GM10266 (cell line): ENCODE measurements around the gene FAM114A2.

Source experiments
- DNase-seq: peaks from one replicate; pipeline ENCODE4 v3.0.0; 2012; ENCODE audit errors: extremely low spot score
- CTCF ChIP-seq: IDR thresholded peaks from 2 replicates; pipeline ENCODE4 v1.5.1; 2012; ENCODE audit warnings: mild to moderate bottlenecking, low read depth; ENCODE audit not compliant: control insufficient read depth, insufficient read depth; ENCODE audit errors: missing control alignments

The FAM114A2 gene

GRCh38 chr5:153964191-153964879 is 74.4 kb downstream of the FAM114A2 start:
- DNase-seq = no peak
- no peak for TF ChIP-seq CTCF

DNA sequence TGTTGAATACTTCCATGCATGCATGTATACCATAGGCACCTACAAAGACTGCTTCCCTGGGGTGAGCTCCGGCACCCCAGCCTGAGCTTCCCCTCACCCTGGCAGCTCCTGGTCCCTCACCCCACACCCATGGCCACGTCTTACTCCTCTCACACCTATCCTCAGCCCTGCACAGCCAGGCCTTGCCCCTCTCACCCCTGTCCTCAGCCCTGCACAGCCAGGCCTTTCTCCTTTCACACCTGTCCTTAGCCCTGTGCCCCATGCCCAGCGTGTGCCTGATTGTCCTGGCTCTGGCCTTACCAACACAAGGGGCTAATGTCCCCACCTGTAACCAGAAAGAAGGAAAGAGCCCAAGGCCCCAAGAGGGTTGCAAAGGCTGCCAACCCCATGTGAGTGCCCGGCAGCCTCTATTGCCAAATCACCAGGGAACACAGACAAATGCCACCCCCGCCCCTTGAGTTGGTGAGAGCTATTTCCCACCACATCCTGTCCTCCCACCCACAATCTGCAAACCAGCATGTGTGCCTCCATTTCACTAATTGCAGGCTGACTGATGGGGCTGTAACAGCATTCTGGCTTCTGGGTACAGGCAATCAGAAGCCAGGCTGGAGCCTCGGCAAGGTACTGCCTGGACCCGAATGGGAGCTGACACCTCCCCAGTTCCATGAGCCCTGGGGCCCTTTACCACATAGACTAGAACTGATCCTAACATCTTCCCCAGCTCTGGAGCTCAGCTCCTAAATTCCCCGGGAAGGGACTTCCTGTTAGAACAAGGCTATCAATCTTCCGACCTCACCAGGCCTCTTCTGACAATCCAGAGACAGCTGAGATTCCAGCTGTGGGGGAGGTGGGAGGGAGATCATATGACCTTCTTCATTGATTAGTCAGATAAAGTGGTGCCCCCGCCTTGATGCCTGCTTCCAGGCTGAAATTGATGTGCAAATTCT is 78.2 kb downstream of the FAM114A2 start:
- no peak for DNase-seq
- no peak for TF ChIP-seq CTCF

DNA sequence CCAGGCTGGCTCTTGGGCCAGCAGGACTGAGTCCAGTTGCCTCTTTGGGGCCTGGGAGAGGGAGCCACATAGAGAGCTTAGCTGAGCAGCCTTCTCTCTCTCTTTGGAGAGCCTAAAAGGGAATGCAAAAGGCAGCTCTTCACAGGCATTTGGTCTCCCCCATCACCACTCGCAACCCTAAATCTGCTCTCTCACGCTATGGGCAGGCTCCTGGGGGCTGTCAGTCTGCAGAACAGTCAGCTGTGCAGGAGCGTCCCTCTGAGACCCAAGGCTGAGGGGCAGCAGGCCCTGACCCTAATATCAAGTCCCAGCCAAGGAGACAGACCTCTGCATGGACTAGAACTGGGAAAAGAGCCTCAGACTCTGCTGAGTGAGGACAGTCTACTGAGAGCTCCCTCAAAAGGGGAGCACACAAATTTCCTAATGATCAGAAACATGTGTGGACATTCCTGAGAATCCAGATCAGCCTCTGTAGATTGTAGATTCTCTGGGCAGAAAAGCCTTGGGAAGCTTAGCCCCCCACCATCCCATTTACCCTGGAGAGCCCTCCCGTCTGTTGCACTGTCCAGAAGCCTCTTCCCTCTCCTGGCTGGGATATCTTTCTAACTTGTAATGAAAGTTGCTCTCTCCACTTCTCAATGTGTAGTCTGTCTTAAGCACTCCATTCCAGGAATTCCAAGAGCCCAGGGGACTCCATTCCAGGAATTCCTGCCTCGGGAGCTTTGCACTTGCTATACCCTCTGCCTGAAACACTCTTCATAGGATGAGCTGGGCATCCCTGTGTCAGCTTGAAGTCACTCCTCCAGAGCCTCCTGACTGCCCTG is 79.4 kb downstream of the FAM114A2 start:
- DNase-seq = no peak
- no peak for TF ChIP-seq CTCF

DNA sequence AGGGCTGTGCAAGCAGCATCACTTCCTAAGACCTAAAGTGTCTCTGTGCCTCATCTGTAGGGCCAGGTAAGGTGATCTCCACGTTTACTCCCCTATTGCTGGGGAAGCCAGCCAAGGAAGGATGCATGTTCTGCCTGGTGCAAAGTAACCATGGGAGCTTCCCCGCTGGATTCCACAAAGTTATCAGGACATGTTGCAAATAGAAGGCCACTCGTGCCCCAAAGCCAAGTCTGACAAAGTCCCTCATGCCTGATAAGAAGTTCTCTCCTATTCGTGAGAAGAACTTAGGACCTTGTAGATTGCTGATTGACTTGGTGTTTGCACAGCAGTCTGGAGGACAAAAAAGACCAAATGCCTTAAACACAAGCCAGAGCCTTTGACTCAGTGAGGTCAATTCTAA is 81.5 kb downstream of the FAM114A2 start:
- no peak for TF ChIP-seq CTCF
- no peak for DNase-seq

DNA sequence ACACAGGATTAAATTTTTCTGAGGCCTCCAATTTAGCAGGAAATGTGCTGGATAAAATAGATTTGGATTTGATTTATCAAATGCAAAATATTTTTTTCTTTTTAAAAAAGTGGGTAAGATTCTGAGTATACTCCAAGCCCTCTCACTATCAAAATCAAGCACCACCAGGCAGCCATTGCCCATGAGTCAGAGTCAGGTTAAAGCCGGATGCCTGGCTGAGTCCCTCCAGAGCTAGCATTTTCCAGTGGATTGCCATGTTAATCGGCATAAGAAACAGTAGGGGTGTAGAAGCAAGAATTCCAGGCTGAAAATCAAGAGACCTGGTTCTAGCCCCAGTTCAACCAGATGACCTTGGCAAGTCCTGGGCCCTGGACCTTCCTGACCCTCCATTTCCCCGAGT is 85.3 kb downstream of the FAM114A2 start:
- no peak for TF ChIP-seq CTCF
- DNase-seq = no peak

GRCh38 chr5:153952893-153953292 is 85.8 kb downstream of the FAM114A2 start:
- DNase-seq = no peak
- TF ChIP-seq CTCF = no peak

GRCh38 chr5:153952057-153952456 is 86.7 kb downstream of the FAM114A2 start:
- no peak for TF ChIP-seq CTCF
- no peak for DNase-seq
